Gastrocnemius medialis (tissue), 4 donors: ENCODE measurements around the gene EGLN1. TPM values are rescaled to one million over a fixed set of nuclear protein-coding genes. Genes with fewer than 3 reads are reported as not detected.

Experiments
- ATAC-seq, 2 donors: fragments of 150-250 bp; one replicate each; pipeline ENCODE4 v1.9.1; 2016
- DNase-seq, 2 donors: peaks; one replicate each; pipeline ENCODE4 v3.0.0-alpha.2; 2019
- H3K27ac ChIP-seq, 4 donors: fragments of 200-600 bp; sonication (generic); 1 replicate in 1 of 4; 2 replicates in 3 of 4; pipeline ENCODE4 v1.5.1; 2016 to 2018; ENCODE audit warnings: mild to moderate bottlenecking in 2 of 4, moderate library complexity in 1 of 4
- H3K27me3 ChIP-seq, 3 donors: fragments of 200-600 bp; sonication (generic) in 2 of 3; 1 replicate in 1 of 3; 2 replicates in 2 of 3; pipeline versions ENCODE4 v1.5.1 to v1.6.0; 2016 to 2019; ENCODE audit warnings: mild to moderate bottlenecking in 1 of 3, moderate library complexity in 1 of 3
- H3K36me3 ChIP-seq, 2 donors: fragments of 200-600 bp; sonication (generic) in 1 of 2; one replicate each; pipeline ENCODE4 v1.5.1; 2017 to 2018
- H3K4me1 ChIP-seq, 2 donors: fragments of 200-600 bp; sonication (generic) in 1 of 2; one replicate each; pipeline ENCODE4 v1.5.1; 2016 to 2017; ENCODE audit warnings: mild to moderate bottlenecking in 2 of 2
- H3K4me3 ChIP-seq, 4 donors: fragments of 200-600 bp; sonication (generic) in 3 of 4; 1 replicate in 1 of 4; 2 replicates in 3 of 4; pipeline ENCODE4 v1.5.1; 2016 to 2019; ENCODE audit warnings: mild to moderate bottlenecking in 2 of 4
- H3K9me3 ChIP-seq, 3 donors: fragments of 200-600 bp; sonication (generic) in 2 of 3; 1 replicate in 1 of 3; 2 replicates in 2 of 3; pipeline ENCODE4 v1.5.1; 2016 to 2019
- CTCF ChIP-seq, 5 experiments: fragments of 450-650 bp in 3 of 5; fragments of 200-600 bp in 2 of 5; sonication (generic) in 2 of 5; IDR thresholded peaks in 4 of 5; conservative IDR thresholded peaks in 1 of 5; 1 replicate in 4 of 5; 2 replicates in 1 of 5; pipeline ENCODE4 v1.5.1; 2016 to 2019; ENCODE audit warnings: antibody characterized with exemption in 5 of 5, mild to moderate bottlenecking in 3 of 5, moderate library complexity in 3 of 5
- POLR2A ChIP-seq, 2 donors: fragments of 450-650 bp; IDR thresholded peaks; one replicate each; pipeline ENCODE4 v1.6.1; 2017; ENCODE audit warnings: antibody characterized with exemption in 2 of 2, mild to moderate bottlenecking in 2 of 2, moderate library complexity in 2 of 2
- in situ Hi-C, 4 donors: fragments of 200-750 bp; cut with MboI; loops; one replicate each; pipeline versions ENCODE4 v1.15.0 to v1.8.0; 2017; ENCODE audit warnings: low sequenced_read_pairs in 4 of 4
- intact Hi-C: fragments of 100-400 bp; cut with DNase I; formaldehyde crosslinking; loops from one replicate; pipeline ENCODE4 v1.15.1; 2023; ENCODE audit warnings: low total_unique reads
- total RNA-seq, 4 donors: library from RNA; depleted of rRNA; stranded (reverse); fragments of >200 nt; gene quantifications; one replicate each; pipeline versions ENCODE4 v1.1.0 to v1.2.3, GENCODE V29; 2016

The EGLN1 gene
- total RNA-seq, 4 donors from 2014 or later, result 500 to 862 (median 706) TPM

- in situ Hi-C loops (no loop called here), intact Hi-C loops (no loop called here)
- Histone ChIP-seq H3K4me1 (no peaks in the 10 kb centered on the region), H3K9me3 (no peaks in the 10 kb centered on the region), H3K27me3 (no peaks in the 10 kb centered on the region), H3K27ac (no peak overlapping the region), H3K36me3 (no peaks in the 10 kb centered on the region), H3K4me3 (no peak overlapping the region)
- no peak for ATAC-seq
- TF ChIP-seq POLR2A (IDR thresholded peaks at IDR 0.05) (no peak), CTCF (IDR thresholded peaks at IDR 0.05 in 4 of 5, conservative IDR thresholded peaks at IDR 0.05 in 1 of 5) (no peak)
- DNase-seq, result no peak
Measured at GRCh38 chr1:231319080-231319479, 103.0 kb downstream of the EGLN1 start.

GRCh38 chr1:231318568-231318967 lies 103.5 kb downstream of the EGLN1 start:
- in situ Hi-C loops (no loop called here), intact Hi-C loops (no loop called here)
- TF ChIP-seq CTCF (IDR thresholded peaks at IDR 0.05 in 4 of 5, conservative IDR thresholded peaks at IDR 0.05 in 1 of 5), result no peak
- TF ChIP-seq POLR2A (IDR thresholded peaks at IDR 0.05), result no peak
- Histone ChIP-seq H3K4me1 (no peaks in the 10 kb centered on the region), H3K27me3 (no peaks in the 10 kb centered on the region), H3K9me3 (no peaks in the 10 kb centered on the region), H3K27ac (no peak overlapping the region), H3K36me3 (no peaks in the 10 kb centered on the region), H3K4me3 (no peak overlapping the region)
- no peak for DNase-seq
- no peak for ATAC-seq

- Histone ChIP-seq H3K27ac (no peak overlapping the region), H3K36me3 (no peaks in the 10 kb centered on the region), H3K4me3 (no peak overlapping the region), H3K9me3 (no peaks in the 10 kb centered on the region), H3K27me3 (no peaks in the 10 kb centered on the region), H3K4me1 (no peaks in the 10 kb centered on the region)
- ATAC-seq (no peak), DNase-seq (no peak)
- in situ Hi-C loops (no loop called here), intact Hi-C loops (no loop called here)
- TF ChIP-seq CTCF (IDR thresholded peaks at IDR 0.05 in 4 of 5, conservative IDR thresholded peaks at IDR 0.05 in 1 of 5), result no peak
- no peak for TF ChIP-seq POLR2A (IDR thresholded peaks at IDR 0.05)
Measured at GRCh38 chr1:231318015-231318355, 104.1 kb downstream of the EGLN1 start.

- TF ChIP-seq CTCF (IDR thresholded peaks at IDR 0.05 in 4 of 5, conservative IDR thresholded peaks at IDR 0.05 in 1 of 5) (no peak), POLR2A (IDR thresholded peaks at IDR 0.05) (no peak)
Measured at GRCh38 chr1:231317306-231318014, 104.6 kb downstream of the EGLN1 start.

GRCh38 chr1:231315887-231316286 lies 106.2 kb downstream of the EGLN1 start:
- H3K9me3 ChIP-seq, result no peaks in the 10 kb centered on the region
- intact Hi-C loops, result loop anchor here (2.0 kb wide), 1 partner anchor 289 kb away; no protein-coding TSS in a partner anchor
- peak; percentile 25 to 64 (median 49) for TF ChIP-seq CTCF (IDR thresholded peaks at IDR 0.05 in 4 of 5, conservative IDR thresholded peaks at IDR 0.05 in 1 of 5)
- TF ChIP-seq POLR2A (IDR thresholded peaks at IDR 0.05), result no peak
- H3K4me3 ChIP-seq, result no peak overlapping the region
- no peaks in the 10 kb centered on the region for H3K27me3 ChIP-seq
- H3K4me1 ChIP-seq, result no peaks in the 10 kb centered on the region
- in situ Hi-C loops, result no loop called here
- DNase-seq (no peak), ATAC-seq (peak; percentile 17 to 36)
- H3K27ac ChIP-seq, result no peak overlapping the region
- no peaks in the 10 kb centered on the region for H3K36me3 ChIP-seq

More at GRCh38 chr1:231317306-231318014, 104.6 kb downstream of the EGLN1 start:
- Histone ChIP-seq H3K27ac (no peak overlapping the region), H3K9me3 (no peaks in the 10 kb centered on the region), H3K4me3 (no peak overlapping the region), H3K27me3 (no peaks in the 10 kb centered on the region), H3K4me1 (no peaks in the 10 kb centered on the region), H3K36me3 (no peaks in the 10 kb centered on the region)
- DNase-seq, result no peak
- intact Hi-C loops (loop anchor here (2.0 kb wide), 1 partner anchor 287 kb away; no protein-coding TSS in a partner anchor), in situ Hi-C loops (no loop called here)
- ATAC-seq, result no peak
